MM.1S (cell line): ENCODE data around the gene VGLL4.

Experiments
- DNase-seq: peaks from one replicate; pipeline ENCODE4 v3.0.0-alpha.2; 2015
- H2AFZ ChIP-seq: fragments of 300-600 bp; sonication (generic); 2 replicates; pipeline ENCODE4 v1.6.0; 2016; ENCODE audit warnings: antibody characterized with exemption, low read length
- H3F3A ChIP-seq: fragments of 300-600 bp; sonication (generic); 2 replicates; pipeline ENCODE4 v1.6.1; 2016; ENCODE audit warnings: mild to moderate bottlenecking, antibody characterized with exemption, low read length, moderate library complexity, mixed read lengths; ENCODE audit not compliant: insufficient read depth
- H3K27ac ChIP-seq: fragments of 300-600 bp; sonication (generic); 2 replicates; pipeline ENCODE4 v1.5.1; 2016; ENCODE audit warnings: mild to moderate bottlenecking, low read length
- H3K27me3 ChIP-seq: fragments of 300-600 bp; sonication (generic); replicated peaks from 2 replicates; pipeline ENCODE4 v1.6.0; 2016; ENCODE audit warnings: low read length; ENCODE audit not compliant: insufficient read depth
- H3K36me3 ChIP-seq: fragments of 300-600 bp; sonication (generic); replicated peaks from 2 replicates; pipeline ENCODE4 v1.6.1; 2016; ENCODE audit warnings: mild to moderate bottlenecking, low read length, mixed read lengths; ENCODE audit not compliant: insufficient read depth
- H3K4me1 ChIP-seq: fragments of 300-600 bp; sonication (generic); 2 replicates; pipeline ENCODE4 v1.6.1; 2016; ENCODE audit warnings: low read length, mixed read lengths
- H3K4me2 ChIP-seq: fragments of 300-600 bp; sonication (generic); 2 replicates; pipeline ENCODE4 v1.6.0; 2016; ENCODE audit warnings: low read depth, low read length
- H3K4me3 ChIP-seq: fragments of 300-600 bp; sonication (generic); 2 replicates; pipeline ENCODE4 v1.5.1; 2016; ENCODE audit warnings: low read length, mixed read lengths
- H3K79me2 ChIP-seq: fragments of 300-600 bp; sonication (generic); 2 replicates; pipeline ENCODE4 v1.6.1; 2016; ENCODE audit warnings: mixed run types, low read length, mixed read lengths
- H3K9ac ChIP-seq: fragments of 300-600 bp; sonication (generic); 2 replicates; pipeline ENCODE4 v1.6.1; 2016; ENCODE audit warnings: low read length, mixed read lengths
- H3K9me2 ChIP-seq: fragments of 300-600 bp; sonication (generic); replicated peaks from 2 replicates; pipeline ENCODE4 v1.6.1; 2016; ENCODE audit warnings: mild to moderate bottlenecking, low read length, mixed read lengths; ENCODE audit not compliant: insufficient read depth
- H3K9me3 ChIP-seq: fragments of 300-600 bp; sonication (generic); replicated peaks from 2 replicates; pipeline ENCODE4 v1.6.1; 2016; ENCODE audit warnings: mild to moderate bottlenecking, low read length, mixed read lengths; ENCODE audit not compliant: insufficient read depth
- H4K20me1 ChIP-seq: fragments of 300-600 bp; sonication (generic); 2 replicates; pipeline ENCODE4 v1.6.1; 2016; ENCODE audit warnings: mild to moderate bottlenecking, low read length, moderate library complexity, mixed read lengths; ENCODE audit not compliant: insufficient read depth
- CTCF ChIP-seq: fragments of 300-600 bp; sonication (generic); IDR thresholded peaks from 2 replicates; pipeline ENCODE4 v1.5.1; 2016; ENCODE audit warnings: antibody characterized with exemption, low read length, mixed read lengths
- EZH2 ChIP-seq: fragments of 300-600 bp; sonication (generic); optimal IDR thresholded peaks from 2 replicates; pipeline ENCODE3; 2017; ENCODE audit warnings: low read depth, mild to moderate bottlenecking, antibody characterized with exemption, low read length, mixed read lengths
- EZH2phosphoT487 ChIP-seq: fragments of 300-600 bp; sonication (generic); IDR thresholded peaks from 2 replicates; pipeline ENCODE4 v1.6.1; 2018; ENCODE audit warnings: antibody characterized with exemption, low read length

VGLL4 gene

DNA sequence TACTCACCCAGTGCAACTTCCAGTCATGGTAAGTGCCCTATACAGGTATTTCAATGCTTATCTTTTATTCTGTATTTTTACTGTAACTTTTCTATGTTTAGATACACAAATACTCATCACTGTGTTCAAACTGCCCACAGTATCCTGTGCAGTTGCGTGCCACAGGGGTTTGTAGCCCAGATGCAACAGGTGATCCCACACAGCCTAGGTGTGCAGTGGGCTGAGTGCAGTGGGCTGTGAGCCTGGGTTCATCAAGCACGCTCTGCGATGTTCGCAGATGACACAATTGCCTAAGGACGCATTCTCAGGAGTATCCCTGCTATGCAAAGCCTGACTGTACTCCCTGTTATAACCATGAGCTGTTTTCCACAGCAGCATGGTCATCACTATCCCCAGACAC is 36.2 kb upstream of the VGLL4 start:
- H3K4me1 ChIP-seq: no peaks in the 10 kb centered on the region
- no peak overlapping the region for H3K27ac ChIP-seq
- TF ChIP-seq EZH2phosphoT487 (no peak), EZH2 (no peak), CTCF (no peak)
- no peak overlapping the region for H3K9ac ChIP-seq
- H3K4me2 ChIP-seq: no peak overlapping the region
- H3K4me3 ChIP-seq: no peak overlapping the region
- no peaks in the 10 kb centered on the region for H3K36me3 ChIP-seq
- DNase-seq: no peak
- H3K79me2 ChIP-seq: peaks cover 12% of the 10 kb centered on the region; the same call in 1 of the 2 replicates
- no peak overlapping the region for H2AFZ ChIP-seq
- H3K27me3 ChIP-seq: no peaks in the 10 kb centered on the region
- no peaks in the 10 kb centered on the region for H3K9me3 ChIP-seq
- no peaks in the 10 kb centered on the region for H3F3A ChIP-seq
- no peaks in the 10 kb centered on the region for H4K20me1 ChIP-seq
- no peaks in the 10 kb centered on the region for H3K9me2 ChIP-seq

- no peak overlapping the region; the same call in 1 of the 2 replicates for H3K4me2 ChIP-seq
- no peaks in the 10 kb centered on the region for H3K9me3 ChIP-seq
- H3K4me1 ChIP-seq: no peaks in the 10 kb centered on the region
- H3K9me2 ChIP-seq: no peaks in the 10 kb centered on the region
- H2AFZ ChIP-seq: no peak overlapping the region
- no peak overlapping the region for H3K9ac ChIP-seq
- no peak overlapping the region for H3K4me3 ChIP-seq
- H3K27me3 ChIP-seq: no peaks in the 10 kb centered on the region
- no peaks in the 10 kb centered on the region for H3F3A ChIP-seq
- no peaks in the 10 kb centered on the region for H3K36me3 ChIP-seq
- H4K20me1 ChIP-seq: no peaks in the 10 kb centered on the region
- H3K27ac ChIP-seq: no peak overlapping the region
- peaks cover 28% of the 10 kb centered on the region for H3K79me2 ChIP-seq
- no peak for TF ChIP-seq EZH2phosphoT487
- no peak for TF ChIP-seq CTCF
- TF ChIP-seq EZH2: no peak
- DNase-seq: no peak
Measured at GRCh38 chr3:11672363-11672762, 28.6 kb upstream of the VGLL4 start.

DNA sequence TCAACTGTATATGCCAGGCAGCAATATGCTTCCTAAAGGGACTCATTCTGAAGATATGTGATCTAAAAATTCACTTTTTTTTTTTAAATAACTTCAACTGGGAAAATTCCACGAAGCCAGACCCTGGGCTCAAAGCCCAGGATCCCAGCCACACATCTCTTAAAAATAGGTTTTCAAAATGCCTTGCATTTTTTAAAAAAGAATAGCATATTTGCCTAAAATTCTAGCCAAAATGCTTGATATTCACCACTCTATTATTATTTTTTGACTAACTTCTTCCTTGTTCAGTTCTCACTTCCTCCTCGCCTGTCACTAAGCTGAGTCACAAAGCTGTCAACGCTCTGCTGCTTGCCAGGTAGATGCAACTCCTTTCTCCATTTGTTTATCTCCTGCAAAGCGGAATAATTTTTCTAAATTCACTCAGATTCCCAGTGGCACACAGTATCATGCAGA is 28.0 kb upstream of the VGLL4 start:
- no peak for DNase-seq
- no peaks in the 10 kb centered on the region for H3K4me1 ChIP-seq
- H3K4me3 ChIP-seq: no peak overlapping the region
- H3K4me2 ChIP-seq: no peak overlapping the region
- no peaks in the 10 kb centered on the region for H3K36me3 ChIP-seq
- no peaks in the 10 kb centered on the region for H3K9me3 ChIP-seq
- H4K20me1 ChIP-seq: no peaks in the 10 kb centered on the region
- TF ChIP-seq CTCF (no peak), EZH2 (no peak), EZH2phosphoT487 (no peak)
- no peaks in the 10 kb centered on the region for H3F3A ChIP-seq
- no peaks in the 10 kb centered on the region for H3K9me2 ChIP-seq
- H2AFZ ChIP-seq: no peak overlapping the region
- H3K27me3 ChIP-seq: no peaks in the 10 kb centered on the region
- H3K27ac ChIP-seq: no peak overlapping the region
- H3K9ac ChIP-seq: no peak overlapping the region
- H3K79me2 ChIP-seq: peaks cover 28% of the 10 kb centered on the region
